Ascending aorta (tissue), 2 donors: ENCODE results near the gene OTP. TPM values are rescaled to one million over a fixed set of nuclear protein-coding genes. Genes with fewer than 3 reads are reported as not detected.

Source experiments
- DNase-seq, 2 donors: peaks; one replicate each; pipeline ENCODE4 v3.0.0-alpha.2; 2019; ENCODE audit warnings: low spot score in 2 of 2
- H3K27ac ChIP-seq, 2 donors: fragments of 200-600 bp; sonication (generic); one replicate each; pipeline ENCODE4 v1.5.1; 2016 to 2017; ENCODE audit warnings: mild to moderate bottlenecking in 1 of 2
- H3K27me3 ChIP-seq: fragments of 200-600 bp; sonication (generic); one replicate; pipeline ENCODE4 v1.5.1; 2017
- H3K36me3 ChIP-seq, 2 donors: fragments of 200-600 bp; sonication (generic); one replicate each; pipeline ENCODE4 v1.5.1; 2016
- H3K4me1 ChIP-seq, 2 donors: fragments of 200-600 bp; sonication (generic); one replicate each; pipeline ENCODE4 v1.5.1; 2016 to 2017; ENCODE audit warnings: mild to moderate bottlenecking in 1 of 2
- H3K4me3 ChIP-seq, 2 donors: fragments of 200-600 bp; sonication (generic); one replicate each; pipeline ENCODE4 v1.5.1; 2016 to 2017; ENCODE audit warnings: mild to moderate bottlenecking in 1 of 2
- H3K9me3 ChIP-seq, 2 donors: fragments of 200-600 bp; sonication (generic); one replicate each; pipeline ENCODE4 v1.5.1; 2016
- CTCF ChIP-seq, 3 experiments: fragments of 200-600 bp in 2 of 3; fragments of 450-650 bp in 1 of 3; sonication (generic) in 2 of 3; IDR thresholded peaks; one replicate each; pipeline ENCODE4 v1.5.1; 2016 to 2019; ENCODE audit warnings: antibody characterized with exemption in 3 of 3, mild to moderate bottlenecking in 1 of 3, moderate library complexity in 1 of 3
- intact Hi-C: fragments of 100-400 bp; cut with DNase I; formaldehyde crosslinking; loops from one replicate; pipeline ENCODE4 v1.15.1; 2023
- total RNA-seq: library from RNA; depleted of rRNA; stranded (reverse); fragments of >200 nt; gene quantifications from one replicate; pipeline ENCODE4 v1.1.0, GENCODE V29; 2016

The OTP gene
- total RNA-seq, 1 donor from 2014 or later = not detected

- Histone ChIP-seq H3K4me1 (peaks cover 0 to 9% of the 10 kb centered on the region in 2 donors), H3K27ac (no peak overlapping the region), H3K9me3 (no peaks in the 10 kb centered on the region), H3K27me3 (peaks cover 72% of the 10 kb centered on the region), H3K36me3 (no peaks in the 10 kb centered on the region), H3K4me3 (no peak overlapping the region)
- no peak for TF ChIP-seq CTCF (IDR thresholded peaks at IDR 0.05)
- no peak for DNase-seq
- intact Hi-C loops = no loop called here
Observed at GRCh38 chr5:77638763-77639671, 504 bp upstream of the OTP start.

- Histone ChIP-seq H3K36me3 (no peaks in the 10 kb centered on the region), H3K9me3 (no peaks in the 10 kb centered on the region), H3K4me3 (peak overlapping the region in 1 of 2 donors; percentile 12), H3K4me1 (peaks cover 0 to 9% of the 10 kb centered on the region in 2 donors), H3K27ac (no peak overlapping the region), H3K27me3 (peaks cover 78% of the 10 kb centered on the region)
- no peak for DNase-seq
- intact Hi-C loops = no loop called here
- TF ChIP-seq CTCF (IDR thresholded peaks at IDR 0.05) = no peak
Observed at GRCh38 chr5:77637170-77637997, 1.1 kb downstream of the OTP start.

GRCh38 chr5:77636641-77637169 is 1.8 kb downstream of the OTP start:
- Histone ChIP-seq H3K4me3 (no peak overlapping the region), H3K4me1 (peaks cover 0 to 9% of the 10 kb centered on the region in 2 donors), H3K36me3 (no peaks in the 10 kb centered on the region), H3K9me3 (no peaks in the 10 kb centered on the region), H3K27me3 (peaks cover 77% of the 10 kb centered on the region), H3K27ac (no peak overlapping the region)
- no peak for TF ChIP-seq CTCF (IDR thresholded peaks at IDR 0.05)
- intact Hi-C loops = no loop called here
- no peak for DNase-seq

GRCh38 chr5:77635917-77636640 is 2.4 kb downstream of the OTP start:
- Histone ChIP-seq H3K27ac (no peak overlapping the region), H3K9me3 (no peaks in the 10 kb centered on the region), H3K4me1 (peaks cover 0 to 9% of the 10 kb centered on the region in 2 donors), H3K27me3 (peaks cover 77% of the 10 kb centered on the region), H3K4me3 (no peak overlapping the region), H3K36me3 (no peaks in the 10 kb centered on the region)
- intact Hi-C loops = no loop called here
- no peak for DNase-seq
- TF ChIP-seq CTCF (IDR thresholded peaks at IDR 0.05) = no peak
